Activated CD4-positive, alpha-beta T cell treated with anti-CD3 and anti-CD28 coated beads, Interleukin-2, Interleukin-6, amounts not matched to agents 100 ng/mL and 50 ng/mL, durations not matched to agents 16 hours and 8 hours (primary cell): ENCODE measurements around the gene MAN1A1.
"Not testable (repeated sequence)": the region's sequence is repeated elsewhere in the genome, so short reads cannot be mapped to it uniquely, and the experiment has no call there.

ENCODE experiments used
- DNase-seq: peaks from one replicate; pipeline ENCODE4 v3.0.0-alpha.2; 2020

The MAN1A1 gene

DNA sequence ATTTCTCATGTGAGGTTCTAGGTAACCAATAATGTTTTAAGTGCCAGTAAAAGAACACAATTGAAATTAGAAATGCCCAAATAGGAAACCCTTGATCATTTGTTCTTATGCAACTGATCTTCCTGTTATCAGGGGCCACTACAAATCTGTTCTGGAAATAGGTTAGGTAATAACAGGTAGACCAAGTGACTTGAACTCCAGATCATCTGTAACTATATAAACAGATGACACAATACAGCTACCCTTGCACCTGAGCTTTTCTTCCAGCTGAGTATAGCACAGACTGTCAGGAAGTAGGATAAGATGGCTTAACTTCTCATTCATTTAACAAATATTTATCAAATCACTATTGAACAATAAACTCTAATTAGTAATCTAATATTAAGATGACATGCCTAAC lies 52.5 kb downstream of the MAN1A1 start:
- DNase-seq = no peak

GRCh38 chr6:119296036-119297035 lies 53.2 kb downstream of the MAN1A1 start:
- DNase-seq = no peak

- peak; percentile 62 for DNase-seq
Measured at GRCh38 chr6:119294984-119295383, 54.6 kb downstream of the MAN1A1 start.

- DNase-seq = not testable (repeated sequence)
Measured at GRCh38 chr6:119291060-119291459, 58.5 kb downstream of the MAN1A1 start.

GRCh38 chr6:119290306-119290705 lies 59.3 kb downstream of the MAN1A1 start:
- no peak for DNase-seq

DNA sequence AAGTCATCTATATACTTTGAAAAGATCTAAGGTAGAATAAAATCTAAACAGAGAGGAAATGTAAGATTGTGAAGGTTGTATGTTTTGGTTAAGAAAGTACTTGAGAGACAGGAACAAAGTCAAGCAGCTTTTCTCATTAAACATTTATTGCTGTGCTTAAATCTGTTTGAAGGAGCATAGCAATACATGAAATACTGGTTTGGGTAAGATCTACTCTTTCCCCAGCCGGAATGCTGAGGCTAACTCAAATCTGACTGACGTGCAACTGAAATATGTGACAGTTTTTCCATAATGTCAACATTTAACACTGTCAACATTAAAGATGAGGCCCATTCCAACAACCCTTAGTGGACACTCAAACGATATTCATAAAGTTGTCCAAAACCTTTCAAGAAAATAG lies 59.9 kb downstream of the MAN1A1 start:
- no peak for DNase-seq

- no peak for DNase-seq
Measured at GRCh38 chr6:119285908-119286625, 63.5 kb downstream of the MAN1A1 start.

DNA sequence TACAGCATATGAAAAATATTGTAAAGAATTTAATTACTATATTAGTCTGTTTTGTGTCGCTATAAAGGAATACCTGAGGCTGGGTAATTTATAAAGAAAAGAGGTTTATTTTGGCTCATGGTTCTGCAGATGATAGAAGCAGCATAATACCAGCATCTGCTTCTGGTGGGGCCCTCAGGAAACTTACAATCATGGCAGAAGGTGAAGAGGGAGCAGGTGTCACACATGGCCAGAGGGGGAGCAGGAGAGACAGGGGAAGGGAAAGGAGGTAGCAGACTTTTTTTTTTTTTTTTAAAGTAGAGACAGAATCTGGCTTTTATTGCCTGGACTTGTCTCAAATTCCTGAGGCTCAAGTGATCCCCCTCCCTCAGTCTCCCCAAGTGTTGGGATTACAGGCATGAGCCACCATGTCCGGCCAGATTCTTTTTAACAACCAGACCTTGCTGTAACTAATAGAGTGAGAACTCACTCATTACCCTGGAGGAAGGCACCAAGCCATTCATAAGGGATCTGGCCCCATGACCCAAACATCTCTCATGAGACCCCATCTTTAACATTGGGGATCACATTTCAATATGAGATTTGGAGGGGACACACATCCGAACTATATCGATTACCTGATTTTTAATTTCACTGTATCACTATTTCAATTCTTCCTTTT lies 64.6 kb downstream of the MAN1A1 start:
- peak; percentile 15 for DNase-seq

GRCh38 chr6:119283979-119284545 lies 65.5 kb downstream of the MAN1A1 start:
- no peak for DNase-seq

DNA sequence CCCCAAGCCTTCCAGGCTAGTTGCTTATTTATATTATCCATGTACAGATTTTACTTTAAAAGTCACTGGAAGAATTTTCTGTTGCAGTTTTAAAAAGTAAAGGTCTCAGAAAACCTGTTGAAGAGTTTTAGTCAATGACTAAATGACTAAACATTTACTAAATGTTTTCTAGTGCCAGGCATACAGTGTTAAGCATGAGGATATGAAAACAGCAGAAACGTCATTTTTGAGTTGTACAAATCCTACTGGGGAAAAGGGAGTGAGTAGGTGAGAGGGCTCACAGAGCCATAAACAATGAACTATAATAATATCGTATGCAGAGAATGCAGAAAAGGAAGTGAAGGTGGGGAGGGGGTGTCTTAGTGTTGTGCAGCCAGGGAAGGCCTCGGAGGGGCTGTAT lies 66.3 kb downstream of the MAN1A1 start:
- DNase-seq = no peak

DNA sequence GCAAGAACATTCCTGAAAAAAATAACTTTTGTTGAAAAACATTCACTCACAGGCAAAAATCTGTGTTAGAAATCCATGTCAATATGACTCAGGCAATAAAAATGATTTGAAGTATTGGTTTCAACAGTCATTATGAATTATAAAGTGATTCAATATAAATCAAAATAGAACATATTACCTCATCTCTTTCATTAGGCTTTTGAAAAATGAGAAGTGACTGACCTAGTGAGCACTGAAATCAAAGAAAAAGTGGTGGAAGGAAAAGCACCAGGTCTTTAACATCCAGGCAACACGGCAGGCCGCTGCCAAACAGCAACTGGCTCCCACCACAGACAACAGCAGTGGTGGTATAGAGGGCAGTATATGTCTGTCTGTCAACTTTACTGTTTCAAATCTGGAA lies 68.9 kb downstream of the MAN1A1 start:
- no peak for DNase-seq

DNA sequence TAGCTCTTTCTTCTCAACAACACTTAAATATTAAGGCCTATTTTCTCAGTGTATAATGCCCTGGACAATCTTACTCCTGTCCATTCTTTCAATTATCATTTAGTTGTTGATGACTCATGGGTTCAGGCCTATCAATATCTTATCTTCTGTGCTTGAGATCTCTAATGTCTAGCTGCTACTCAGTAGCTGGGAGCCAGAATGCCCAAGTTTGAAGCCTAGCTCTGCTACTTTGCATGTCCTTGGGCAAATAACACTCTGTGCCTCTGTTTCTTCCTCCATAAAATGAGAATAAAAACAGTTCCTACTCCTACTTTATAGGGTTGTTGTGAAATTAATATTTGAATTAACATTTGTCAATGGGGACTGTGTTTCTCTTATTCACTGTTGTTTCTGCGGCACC lies 69.5 kb downstream of the MAN1A1 start:
- no peak for DNase-seq

- DNase-seq = no peak
Measured at GRCh38 chr6:119278625-119279024, 70.9 kb downstream of the MAN1A1 start.

DNA sequence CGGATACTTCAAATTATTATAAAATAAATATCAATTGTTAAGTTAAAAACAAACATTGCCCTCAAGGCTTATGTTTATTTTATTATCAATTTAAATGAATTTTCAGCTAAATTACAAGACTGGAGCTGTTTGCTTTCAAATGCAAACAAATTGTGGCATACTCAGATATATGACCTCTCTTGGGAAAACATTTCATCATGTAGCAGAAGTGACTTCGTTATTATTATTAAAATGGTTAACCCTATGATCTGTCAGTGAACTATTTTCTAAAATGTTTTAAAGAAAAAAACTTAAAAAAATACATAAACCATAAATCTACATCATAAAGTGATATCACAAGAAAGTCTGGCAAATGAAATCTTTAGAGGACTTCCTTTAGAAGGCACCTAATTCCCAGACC lies 72.5 kb downstream of the MAN1A1 start:
- no peak for DNase-seq

- no peak for DNase-seq
Measured at GRCh38 chr6:119276211-119276610, 73.3 kb downstream of the MAN1A1 start.

GRCh38 chr6:119274197-119274595 lies 75.4 kb downstream of the MAN1A1 start:
- DNase-seq = no peak

DNA sequence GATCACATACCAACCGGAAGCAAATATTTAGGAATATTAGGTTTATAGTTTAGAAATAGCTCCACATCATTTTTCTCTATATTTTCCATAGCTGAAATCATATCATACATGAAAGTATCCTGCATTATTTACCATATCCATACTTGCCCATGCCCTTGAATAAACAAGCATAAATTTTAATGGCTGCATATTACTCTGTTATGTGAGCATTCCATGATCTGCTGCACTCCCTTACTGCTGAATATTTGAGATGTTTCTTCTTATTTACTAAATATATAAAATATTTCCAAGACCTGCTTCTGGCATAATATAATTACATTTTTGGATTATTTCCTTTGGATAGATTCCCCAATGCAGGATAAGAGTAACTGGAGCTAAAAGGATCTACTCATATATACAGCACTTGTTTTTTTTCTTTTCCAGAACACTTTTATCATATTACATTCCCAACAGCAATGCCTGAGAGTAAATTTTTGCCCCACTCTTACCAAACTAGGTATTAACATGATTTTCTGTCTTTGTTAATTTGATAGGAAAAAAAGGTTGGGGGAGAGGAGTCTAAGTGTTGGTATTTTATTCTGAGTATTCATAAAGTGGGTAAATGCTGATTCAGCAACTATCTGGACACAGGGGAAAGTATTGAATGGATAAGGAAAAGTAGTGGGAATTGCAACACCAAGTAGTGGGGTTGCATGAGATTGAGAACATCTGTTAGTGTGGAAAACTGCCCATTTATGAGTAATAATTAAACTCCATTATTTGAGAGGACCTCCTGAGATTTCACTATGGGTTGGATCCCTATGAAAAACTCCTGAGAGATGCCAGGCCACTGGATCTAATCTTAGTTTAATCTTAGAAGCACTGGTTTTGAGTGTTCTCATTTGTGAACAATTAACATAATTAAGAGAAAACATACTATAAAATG lies 76.0 kb downstream of the MAN1A1 start:
- no peak for DNase-seq

GRCh38 chr6:119270545-119270944 lies 79.0 kb downstream of the MAN1A1 start:
- no peak for DNase-seq

DNA sequence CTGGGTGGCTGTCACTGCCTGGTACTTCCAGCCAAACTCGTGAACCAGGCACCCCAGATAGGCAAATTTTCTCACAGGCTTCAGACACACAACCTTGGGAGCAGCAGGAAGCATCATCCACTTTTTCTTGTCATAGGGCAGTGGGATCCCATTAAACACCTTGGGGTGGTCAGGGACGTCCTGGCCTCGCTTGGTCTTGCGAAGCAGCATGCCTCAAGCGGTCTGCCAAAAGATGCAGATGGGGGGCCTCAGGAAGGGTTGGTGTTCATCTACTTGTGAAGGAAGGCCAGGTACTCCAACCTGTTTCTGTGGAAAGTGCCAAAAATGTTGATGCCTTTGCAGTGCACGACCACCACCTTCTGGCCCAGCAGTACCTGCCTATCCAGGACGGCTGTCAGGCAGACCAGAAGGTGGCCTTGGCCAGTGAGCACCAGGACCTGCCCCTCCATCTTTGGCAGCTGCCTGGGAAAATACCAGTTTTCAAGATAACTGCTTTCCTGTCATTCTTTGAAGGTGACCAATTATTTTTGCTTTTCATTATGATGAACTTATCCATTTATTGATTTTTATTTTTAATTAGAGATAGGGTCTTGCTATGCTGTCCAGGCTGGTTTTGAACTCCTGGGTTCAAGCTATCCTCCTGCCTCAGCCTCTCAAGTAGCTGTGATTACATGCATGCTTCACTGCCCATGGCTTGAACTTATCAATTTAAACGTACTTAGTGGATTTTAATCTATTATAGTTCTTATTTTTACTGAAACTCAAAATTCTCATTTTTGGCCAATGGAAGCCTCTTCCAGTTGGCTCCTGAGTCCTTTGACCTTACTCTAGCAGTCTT lies 80.1 kb downstream of the MAN1A1 start:
- no peak for DNase-seq

GRCh38 chr6:119267126-119267905 lies 82.2 kb downstream of the MAN1A1 start:
- DNase-seq = no peak
